GM23338 (cell line): ENCODE results near the gene PAXX. TPM values are rescaled to one million over a fixed set of nuclear protein-coding genes. Genes with fewer than 3 reads are reported as not detected.

ENCODE experiments used
- ATAC-seq: fragments of 200-7000 bp; cut with Tn5 transposase; 3 replicates; pipeline ENCODE4 v1.9.1; 2020
- DNase-seq: peaks from one replicate; pipeline ENCODE4 v3.0.0-alpha.2; 2015; ENCODE audit warnings: low spot score
- H2AFZ ChIP-seq: fragments of 200-600 bp; sonication (generic); 2 replicates; pipeline ENCODE4 v1.8.0; 2016; ENCODE audit warnings: antibody characterized with exemption, mild to moderate bottlenecking, moderate library complexity
- H3F3A ChIP-seq: fragments of 200-600 bp; sonication (generic); replicated peaks from 2 replicates; pipeline ENCODE4 v1.8.0; 2017; ENCODE audit warnings: antibody characterized with exemption, mixed run types, low read depth
- H3K27ac ChIP-seq: fragments of 200-600 bp; sonication (generic); 2 replicates; pipeline ENCODE4 v1.6.1; 2016; ENCODE audit warnings: low read depth
- H3K27me3 ChIP-seq: fragments of 200-600 bp; sonication (generic); 2 replicates; pipeline ENCODE4 v1.8.0; 2016; ENCODE audit warnings: mild to moderate bottlenecking, mixed run types, moderate library complexity; ENCODE audit not compliant: insufficient read depth
- H3K36me3 ChIP-seq: fragments of 200-600 bp; sonication (generic); 2 replicates; pipeline ENCODE4 v1.8.0; 2016; ENCODE audit warnings: mild to moderate bottlenecking; ENCODE audit not compliant: insufficient read depth
- H3K4me1 ChIP-seq: fragments of 200-600 bp; sonication (generic); 2 replicates; pipeline ENCODE4 v1.8.0; 2016; ENCODE audit warnings: mild to moderate bottlenecking, moderate library complexity; ENCODE audit not compliant: insufficient read depth
- H3K4me2 ChIP-seq: fragments of 200-600 bp; sonication (generic); 2 replicates; pipeline ENCODE4 v1.7.1; 2017; ENCODE audit warnings: mixed run types
- H3K4me3 ChIP-seq: fragments of 200-600 bp; sonication (generic); 2 replicates; pipeline ENCODE4 v1.6.1; 2016; ENCODE audit warnings: mixed run types
- H3K79me2 ChIP-seq: fragments of 200-600 bp; sonication (generic); replicated peaks from 2 replicates; pipeline ENCODE4 v1.8.0; 2017; ENCODE audit warnings: mild to moderate bottlenecking; ENCODE audit not compliant: insufficient read depth
- H3K9me2 ChIP-seq: fragments of 200-600 bp; sonication (generic); 2 replicates; pipeline ENCODE4 v1.8.0; 2017; ENCODE audit not compliant: insufficient read depth
- H4K20me1 ChIP-seq: fragments of 200-600 bp; sonication (generic); replicated peaks from 2 replicates; pipeline ENCODE4 v1.8.0; 2017; ENCODE audit warnings: mild to moderate bottlenecking; ENCODE audit not compliant: insufficient read depth
- H3K27ac Mint-ChIP-seq: 2 replicates; pipeline ENCODE4 v1.8.0; 2020; ENCODE audit warnings: inconsistent platforms, mild to moderate bottlenecking, moderate library complexity, mixed read lengths
- H3K27me3 Mint-ChIP-seq: 3 replicates; pipeline ENCODE4 v1.8.0; 2022; ENCODE audit warnings: low read depth, mild to moderate bottlenecking, moderate library complexity, mixed read lengths, inconsistent platforms; ENCODE audit not compliant: insufficient read depth, poor library complexity
- H3K36me3 Mint-ChIP-seq: 3 replicates; pipeline ENCODE4 v1.8.0; 2021; ENCODE audit warnings: low read depth, mild to moderate bottlenecking, inconsistent platforms, moderate library complexity, mixed read lengths
- H3K4me1 Mint-ChIP-seq: 3 replicates; pipeline ENCODE4 v1.8.0; 2020; ENCODE audit warnings: mild to moderate bottlenecking, inconsistent platforms, mixed read lengths
- H3K4me3 Mint-ChIP-seq: 3 replicates; pipeline ENCODE4 v1.8.0; 2021; ENCODE audit warnings: moderate library complexity, mild to moderate bottlenecking, inconsistent platforms, mixed read lengths
- H3K9me3 Mint-ChIP-seq: 3 replicates; pipeline ENCODE4 v1.8.0; 2020; ENCODE audit warnings: moderate library complexity, mild to moderate bottlenecking, inconsistent platforms, mixed read lengths
- CREB1 ChIP-seq: fragments of 250-450 bp; sonication (Bioruptor Pico); IDR thresholded peaks from 2 replicates; pipeline ENCODE4 v1.5.0; 2020; ENCODE audit warnings: low read depth, mild to moderate bottlenecking, moderate library complexity
- EZH2 ChIP-seq: fragments of 200-600 bp; sonication (generic); IDR thresholded peaks from one replicate; pipeline ENCODE4 v1.8.0; 2017; ENCODE audit warnings: antibody characterized with exemption, mild to moderate bottlenecking, low read depth; ENCODE audit not compliant: unreplicated experiment
- EZH2phosphoT487 ChIP-seq: fragments of 200-600 bp; sonication (generic); IDR thresholded peaks from one replicate; pipeline ENCODE4 v1.8.1; 2018; ENCODE audit warnings: antibody characterized with exemption; ENCODE audit not compliant: unreplicated experiment
- JUNB ChIP-seq: IDR thresholded peaks from one replicate; pipeline ENCODE4 v1.6.1; 2016; ENCODE audit warnings: antibody characterized with exemption; ENCODE audit not compliant: unreplicated experiment
- NANOG ChIP-seq: IDR thresholded peaks from 2 replicates; pipeline ENCODE4 v1.6.1; 2016; ENCODE audit warnings: antibody characterized with exemption, borderline replicate concordance
- POLR2AphosphoS5 ChIP-seq: IDR thresholded peaks from 2 replicates; pipeline ENCODE4 v1.6.1; 2016; ENCODE audit warnings: antibody characterized with exemption, low read depth
- STAT1 ChIP-seq: IDR thresholded peaks from one replicate; pipeline ENCODE4 v1.6.1; 2016; ENCODE audit warnings: antibody characterized with exemption; ENCODE audit not compliant: unreplicated experiment
- ZNF114 ChIP-seq: fragments of 250-450 bp; sonication (Bioruptor Pico); IDR thresholded peaks from 2 replicates; pipeline ENCODE4 v1.5.0; 2020; ENCODE audit warnings: mild to moderate bottlenecking, moderate library complexity
- ZNF331 ChIP-seq: fragments of 250-450 bp; sonication (Bioruptor Pico); IDR thresholded peaks from 2 replicates; pipeline ENCODE4 v1.5.0; 2020; ENCODE audit warnings: low read depth, mild to moderate bottlenecking, moderate library complexity
- polyA plus RNA-seq: library from polyadenylated mRNA; unstranded; fragments of >200 nt; fragmentation: Nextera tagmentation; extraction: Ambion mirVana; gene quantifications from 2 replicates; pipeline ENCODE4 v1.2.1, GENCODE V29; 2016
- total RNA-seq: library from RNA; depleted of rRNA; stranded (reverse); fragments of >200 nt; shearing (Covaris generic); gene quantifications from 2 replicates; pipeline ENCODE4 v1.2.3, GENCODE V29; 2014
- TF ChIP-seq, protein P1 (sequence below): IDR thresholded peaks from 2 replicates; pipeline ENCODE4 v1.6.1; 2016; ENCODE audit warnings: antibody characterized with exemption
- TF ChIP-seq, protein P2 (sequence below), 2 experiments: fragments of 200-600 bp in 1 of 2; sonication (generic) in 1 of 2; conservative IDR thresholded peaks; 2 replicates each; pipeline versions ENCODE4 v1.5.1 to v1.6.1; 2016 to 2017; ENCODE audit warnings: antibody characterized with exemption in 2 of 2, low read depth in 2 of 2, mild to moderate bottlenecking in 2 of 2, moderate library complexity in 1 of 2
- TF ChIP-seq, protein P3 (sequence below): IDR thresholded peaks from one replicate; pipeline ENCODE4 v1.6.1; 2018; ENCODE audit warnings: antibody characterized with exemption; ENCODE audit not compliant: unreplicated experiment
- TF ChIP-seq, protein P4 (sequence below): fragments of 250-450 bp; sonication (Bioruptor Pico); IDR thresholded peaks from 2 replicates; pipeline ENCODE4 v1.5.0; 2020; ENCODE audit warnings: mild to moderate bottlenecking, moderate library complexity

Gene PAXX
- total and polyA plus RNA-seq, 2 experiments from 2014 or later, result 71.5 to 86.0 TPM

DNA sequence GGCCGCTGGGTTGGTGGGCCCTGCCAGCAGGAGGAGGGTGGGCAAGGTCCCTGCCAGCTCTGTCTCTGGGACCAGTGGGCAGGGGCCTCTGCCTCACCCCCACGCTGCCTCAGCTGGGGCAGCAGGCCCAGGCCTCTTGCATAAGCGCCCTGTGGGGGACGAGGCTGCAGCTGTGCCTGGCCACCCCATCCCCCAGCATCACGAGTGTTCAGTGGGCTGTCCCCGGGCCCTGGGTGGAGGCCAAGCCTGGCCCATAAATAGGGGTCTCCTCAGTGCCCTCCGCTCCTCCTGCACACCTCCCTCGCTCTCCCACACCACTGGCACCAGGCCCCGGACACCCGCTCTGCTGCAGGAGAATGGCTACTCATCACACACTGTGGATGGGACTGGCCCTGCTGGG lies 15.0 kb upstream of the PAXX start, which contains the start of gene PTGDS:
TSS of gene PTGDS (plus strand) at position 282 of the 400 bp plus-strand sequence. CDS start at position 357, 75 bp downstream.
- no peaks in the 10 kb centered on the region for H3K4me1 ChIP-seq
- no peaks in the 10 kb centered on the region for H3K79me2 ChIP-seq
- no peaks in the 10 kb centered on the region for H3F3A ChIP-seq
- Mint-ChIP-seq H3K27me3 (peaks cover 7% of the 10 kb centered on the region), H3K4me1 (peaks cover 2% of the 10 kb centered on the region; the same call in 1 of the 3 replicates), H3K27ac (no peak within 1 kb of the TSS), H3K9me3 (no peaks in the 10 kb centered on the region), H3K36me3 (no peaks in the 10 kb centered on the region), H3K4me3 (peak within 1 kb of the TSS; percentile 64)
- H2AFZ ChIP-seq, result peak within 1 kb of the TSS; percentile 52; the same call in 1 of the 2 replicates
- no peak for TF ChIP-seq STAT1
- TF ChIP-seq, protein P1, sequence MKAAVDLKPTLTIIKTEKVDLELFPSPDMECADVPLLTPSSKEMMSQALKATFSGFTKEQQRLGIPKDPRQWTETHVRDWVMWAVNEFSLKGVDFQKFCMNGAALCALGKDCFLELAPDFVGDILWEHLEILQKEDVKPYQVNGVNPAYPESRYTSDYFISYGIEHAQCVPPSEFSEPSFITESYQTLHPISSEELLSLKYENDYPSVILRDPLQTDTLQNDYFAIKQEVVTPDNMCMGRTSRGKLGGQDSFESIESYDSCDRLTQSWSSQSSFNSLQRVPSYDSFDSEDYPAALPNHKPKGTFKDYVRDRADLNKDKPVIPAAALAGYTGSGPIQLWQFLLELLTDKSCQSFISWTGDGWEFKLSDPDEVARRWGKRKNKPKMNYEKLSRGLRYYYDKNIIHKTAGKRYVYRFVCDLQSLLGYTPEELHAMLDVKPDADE, result no peak
- no peak for TF ChIP-seq CREB1
- no peak for TF ChIP-seq ZNF331
- TF ChIP-seq JUNB, result no peak
- no peak for TF ChIP-seq EZH2
- TF ChIP-seq, protein P2, sequence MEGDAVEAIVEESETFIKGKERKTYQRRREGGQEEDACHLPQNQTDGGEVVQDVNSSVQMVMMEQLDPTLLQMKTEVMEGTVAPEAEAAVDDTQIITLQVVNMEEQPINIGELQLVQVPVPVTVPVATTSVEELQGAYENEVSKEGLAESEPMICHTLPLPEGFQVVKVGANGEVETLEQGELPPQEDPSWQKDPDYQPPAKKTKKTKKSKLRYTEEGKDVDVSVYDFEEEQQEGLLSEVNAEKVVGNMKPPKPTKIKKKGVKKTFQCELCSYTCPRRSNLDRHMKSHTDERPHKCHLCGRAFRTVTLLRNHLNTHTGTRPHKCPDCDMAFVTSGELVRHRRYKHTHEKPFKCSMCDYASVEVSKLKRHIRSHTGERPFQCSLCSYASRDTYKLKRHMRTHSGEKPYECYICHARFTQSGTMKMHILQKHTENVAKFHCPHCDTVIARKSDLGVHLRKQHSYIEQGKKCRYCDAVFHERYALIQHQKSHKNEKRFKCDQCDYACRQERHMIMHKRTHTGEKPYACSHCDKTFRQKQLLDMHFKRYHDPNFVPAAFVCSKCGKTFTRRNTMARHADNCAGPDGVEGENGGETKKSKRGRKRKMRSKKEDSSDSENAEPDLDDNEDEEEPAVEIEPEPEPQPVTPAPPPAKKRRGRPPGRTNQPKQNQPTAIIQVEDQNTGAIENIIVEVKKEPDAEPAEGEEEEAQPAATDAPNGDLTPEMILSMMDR (conservative IDR thresholded peaks at IDR 0.05; ENCODE audit: low read depth in 2 of 2), result no peak
- TF ChIP-seq, protein P3, sequence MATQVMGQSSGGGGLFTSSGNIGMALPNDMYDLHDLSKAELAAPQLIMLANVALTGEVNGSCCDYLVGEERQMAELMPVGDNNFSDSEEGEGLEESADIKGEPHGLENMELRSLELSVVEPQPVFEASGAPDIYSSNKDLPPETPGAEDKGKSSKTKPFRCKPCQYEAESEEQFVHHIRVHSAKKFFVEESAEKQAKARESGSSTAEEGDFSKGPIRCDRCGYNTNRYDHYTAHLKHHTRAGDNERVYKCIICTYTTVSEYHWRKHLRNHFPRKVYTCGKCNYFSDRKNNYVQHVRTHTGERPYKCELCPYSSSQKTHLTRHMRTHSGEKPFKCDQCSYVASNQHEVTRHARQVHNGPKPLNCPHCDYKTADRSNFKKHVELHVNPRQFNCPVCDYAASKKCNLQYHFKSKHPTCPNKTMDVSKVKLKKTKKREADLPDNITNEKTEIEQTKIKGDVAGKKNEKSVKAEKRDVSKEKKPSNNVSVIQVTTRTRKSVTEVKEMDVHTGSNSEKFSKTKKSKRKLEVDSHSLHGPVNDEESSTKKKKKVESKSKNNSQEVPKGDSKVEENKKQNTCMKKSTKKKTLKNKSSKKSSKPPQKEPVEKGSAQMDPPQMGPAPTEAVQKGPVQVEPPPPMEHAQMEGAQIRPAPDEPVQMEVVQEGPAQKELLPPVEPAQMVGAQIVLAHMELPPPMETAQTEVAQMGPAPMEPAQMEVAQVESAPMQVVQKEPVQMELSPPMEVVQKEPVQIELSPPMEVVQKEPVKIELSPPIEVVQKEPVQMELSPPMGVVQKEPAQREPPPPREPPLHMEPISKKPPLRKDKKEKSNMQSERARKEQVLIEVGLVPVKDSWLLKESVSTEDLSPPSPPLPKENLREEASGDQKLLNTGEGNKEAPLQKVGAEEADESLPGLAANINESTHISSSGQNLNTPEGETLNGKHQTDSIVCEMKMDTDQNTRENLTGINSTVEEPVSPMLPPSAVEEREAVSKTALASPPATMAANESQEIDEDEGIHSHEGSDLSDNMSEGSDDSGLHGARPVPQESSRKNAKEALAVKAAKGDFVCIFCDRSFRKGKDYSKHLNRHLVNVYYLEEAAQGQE, result no peak
- no peak for TF ChIP-seq ZNF114 (CRISPR knock-in tag)
- no peak for TF ChIP-seq EZH2phosphoT487
- TF ChIP-seq, protein P4, sequence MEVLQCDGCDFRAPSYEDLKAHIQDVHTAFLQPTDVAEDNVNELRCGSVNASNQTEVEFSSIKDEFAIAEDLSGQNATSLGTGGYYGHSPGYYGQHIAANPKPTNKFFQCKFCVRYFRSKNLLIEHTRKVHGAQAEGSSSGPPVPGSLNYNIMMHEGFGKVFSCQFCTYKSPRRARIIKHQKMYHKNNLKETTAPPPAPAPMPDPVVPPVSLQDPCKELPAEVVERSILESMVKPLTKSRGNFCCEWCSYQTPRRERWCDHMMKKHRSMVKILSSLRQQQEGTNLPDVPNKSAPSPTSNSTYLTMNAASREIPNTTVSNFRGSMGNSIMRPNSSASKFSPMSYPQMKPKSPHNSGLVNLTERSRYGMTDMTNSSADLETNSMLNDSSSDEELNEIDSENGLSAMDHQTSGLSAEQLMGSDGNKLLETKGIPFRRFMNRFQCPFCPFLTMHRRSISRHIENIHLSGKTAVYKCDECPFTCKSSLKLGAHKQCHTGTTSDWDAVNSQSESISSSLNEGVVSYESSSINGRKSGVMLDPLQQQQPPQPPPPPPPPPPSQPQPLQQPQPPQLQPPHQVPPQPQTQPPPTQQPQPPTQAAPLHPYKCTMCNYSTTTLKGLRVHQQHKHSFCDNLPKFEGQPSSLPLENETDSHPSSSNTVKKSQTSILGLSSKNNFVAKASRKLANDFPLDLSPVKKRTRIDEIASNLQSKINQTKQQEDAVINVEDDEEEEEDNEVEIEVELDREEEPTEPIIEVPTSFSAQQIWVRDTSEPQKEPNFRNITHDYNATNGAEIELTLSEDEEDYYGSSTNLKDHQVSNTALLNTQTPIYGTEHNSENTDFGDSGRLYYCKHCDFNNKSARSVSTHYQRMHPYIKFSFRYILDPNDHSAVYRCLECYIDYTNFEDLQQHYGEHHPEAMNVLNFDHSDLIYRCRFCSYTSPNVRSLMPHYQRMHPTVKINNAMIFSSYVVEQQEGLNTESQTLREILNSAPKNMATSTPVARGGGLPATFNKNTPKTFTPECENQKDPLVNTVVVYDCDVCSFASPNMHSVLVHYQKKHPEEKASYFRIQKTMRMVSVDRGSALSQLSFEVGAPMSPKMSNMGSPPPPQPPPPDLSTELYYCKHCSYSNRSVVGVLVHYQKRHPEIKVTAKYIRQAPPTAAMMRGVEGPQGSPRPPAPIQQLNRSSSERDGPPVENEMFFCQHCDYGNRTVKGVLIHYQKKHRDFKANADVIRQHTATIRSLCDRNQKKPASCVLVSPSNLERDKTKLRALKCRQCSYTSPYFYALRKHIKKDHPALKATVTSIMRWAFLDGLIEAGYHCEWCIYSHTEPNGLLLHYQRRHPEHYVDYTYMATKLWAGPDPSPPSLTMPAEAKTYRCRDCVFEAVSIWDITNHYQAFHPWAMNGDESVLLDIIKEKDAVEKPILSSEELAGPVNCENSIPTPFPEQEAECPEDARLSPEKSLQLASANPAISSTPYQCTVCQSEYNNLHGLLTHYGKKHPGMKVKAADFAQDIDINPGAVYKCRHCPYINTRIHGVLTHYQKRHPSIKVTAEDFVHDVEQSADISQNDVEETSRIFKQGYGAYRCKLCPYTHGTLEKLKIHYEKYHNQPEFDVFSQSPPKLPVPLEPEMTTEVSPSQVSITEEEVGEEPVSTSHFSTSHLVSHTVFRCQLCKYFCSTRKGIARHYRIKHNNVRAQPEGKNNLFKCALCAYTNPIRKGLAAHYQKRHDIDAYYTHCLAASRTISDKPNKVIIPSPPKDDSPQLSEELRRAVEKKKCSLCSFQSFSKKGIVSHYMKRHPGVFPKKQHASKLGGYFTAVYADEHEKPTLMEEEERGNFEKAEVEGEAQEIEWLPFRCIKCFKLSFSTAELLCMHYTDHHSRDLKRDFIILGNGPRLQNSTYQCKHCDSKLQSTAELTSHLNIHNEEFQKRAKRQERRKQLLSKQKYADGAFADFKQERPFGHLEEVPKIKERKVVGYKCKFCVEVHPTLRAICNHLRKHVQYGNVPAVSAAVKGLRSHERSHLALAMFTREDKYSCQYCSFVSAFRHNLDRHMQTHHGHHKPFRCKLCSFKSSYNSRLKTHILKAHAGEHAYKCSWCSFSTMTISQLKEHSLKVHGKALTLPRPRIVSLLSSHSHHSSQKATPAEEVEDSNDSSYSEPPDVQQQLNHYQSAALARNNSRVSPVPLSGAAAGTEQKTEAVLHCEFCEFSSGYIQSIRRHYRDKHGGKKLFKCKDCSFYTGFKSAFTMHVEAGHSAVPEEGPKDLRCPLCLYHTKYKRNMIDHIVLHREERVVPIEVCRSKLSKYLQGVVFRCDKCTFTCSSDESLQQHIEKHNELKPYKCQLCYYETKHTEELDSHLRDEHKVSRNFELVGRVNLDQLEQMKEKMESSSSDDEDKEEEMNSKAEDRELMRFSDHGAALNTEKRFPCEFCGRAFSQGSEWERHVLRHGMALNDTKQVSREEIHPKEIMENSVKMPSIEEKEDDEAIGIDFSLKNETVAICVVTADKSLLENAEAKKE (CRISPR knock-in tag), result no peak
- TF ChIP-seq POLR2AphosphoS5, result no peak
- TF ChIP-seq NANOG, result no peak
- no peak within 1 kb of the TSS for H3K27ac ChIP-seq
- no peaks in the 10 kb centered on the region for H3K9me2 ChIP-seq
- no peaks in the 10 kb centered on the region for H3K36me3 ChIP-seq
- no peaks in the 10 kb centered on the region for H3K27me3 ChIP-seq
- H3K4me2 ChIP-seq, result peak within 1 kb of the TSS; percentile 86
- H3K4me3 ChIP-seq, result peak within 1 kb of the TSS; percentile 70
- no peaks in the 10 kb centered on the region for H4K20me1 ChIP-seq
- ATAC-seq (no peak; the same call in 1 of the 3 replicates), DNase-seq (no peak)
